GM23338 (cell line): ENCODE data around the gene ARRDC1.

Experiments used
- CREB1 ChIP-seq: fragments of 250-450 bp; sonication (Bioruptor Pico); IDR thresholded peaks from 2 replicates; pipeline ENCODE4 v1.5.0; 2020; ENCODE audit warnings: low read depth, mild to moderate bottlenecking, moderate library complexity
- CTCF ChIP-seq, 2 experiments: fragments of 200-600 bp in 1 of 2; sonication (generic) in 1 of 2; conservative IDR thresholded peaks; 2 replicates each; pipeline versions ENCODE4 v1.5.1 to v1.6.1; 2016 to 2017; ENCODE audit warnings: antibody characterized with exemption in 2 of 2, low read depth in 2 of 2, mild to moderate bottlenecking in 2 of 2, moderate library complexity in 1 of 2
- ETS1 ChIP-seq: IDR thresholded peaks from 2 replicates; pipeline ENCODE4 v1.6.1; 2016; ENCODE audit warnings: antibody characterized with exemption
- EZH2 ChIP-seq: fragments of 200-600 bp; sonication (generic); IDR thresholded peaks from one replicate; pipeline ENCODE4 v1.8.0; 2017; ENCODE audit warnings: antibody characterized with exemption, mild to moderate bottlenecking, low read depth; ENCODE audit not compliant: unreplicated experiment
- EZH2phosphoT487 ChIP-seq: fragments of 200-600 bp; sonication (generic); IDR thresholded peaks from one replicate; pipeline ENCODE4 v1.8.1; 2018; ENCODE audit warnings: antibody characterized with exemption; ENCODE audit not compliant: unreplicated experiment
- JUNB ChIP-seq: IDR thresholded peaks from one replicate; pipeline ENCODE4 v1.6.1; 2016; ENCODE audit warnings: antibody characterized with exemption; ENCODE audit not compliant: unreplicated experiment
- NANOG ChIP-seq: IDR thresholded peaks from 2 replicates; pipeline ENCODE4 v1.6.1; 2016; ENCODE audit warnings: antibody characterized with exemption, borderline replicate concordance
- POLR2AphosphoS5 ChIP-seq: IDR thresholded peaks from 2 replicates; pipeline ENCODE4 v1.6.1; 2016; ENCODE audit warnings: antibody characterized with exemption, low read depth
- REST ChIP-seq: IDR thresholded peaks from one replicate; pipeline ENCODE4 v1.6.1; 2018; ENCODE audit warnings: antibody characterized with exemption; ENCODE audit not compliant: unreplicated experiment
- STAT1 ChIP-seq: IDR thresholded peaks from one replicate; pipeline ENCODE4 v1.6.1; 2016; ENCODE audit warnings: antibody characterized with exemption; ENCODE audit not compliant: unreplicated experiment
- ZNF114 ChIP-seq: fragments of 250-450 bp; sonication (Bioruptor Pico); IDR thresholded peaks from 2 replicates; pipeline ENCODE4 v1.5.0; 2020; ENCODE audit warnings: mild to moderate bottlenecking, moderate library complexity
- ZNF331 ChIP-seq: fragments of 250-450 bp; sonication (Bioruptor Pico); IDR thresholded peaks from 2 replicates; pipeline ENCODE4 v1.5.0; 2020; ENCODE audit warnings: low read depth, mild to moderate bottlenecking, moderate library complexity
- ZNF462 ChIP-seq: fragments of 250-450 bp; sonication (Bioruptor Pico); IDR thresholded peaks from 2 replicates; pipeline ENCODE4 v1.5.0; 2020; ENCODE audit warnings: mild to moderate bottlenecking, moderate library complexity

GRCh38 chr9:137630126-137630525 is 24.6 kb downstream of the ARRDC1 start:
- TF ChIP-seq CTCF (conservative IDR thresholded peaks at IDR 0.05; ENCODE audit: low read depth in 2 of 2) (no peak), EZH2 (no peak), NANOG (no peak), CREB1 (CRISPR knock-in tag) (no peak), REST (no peak), ZNF114 (CRISPR knock-in tag) (no peak), EZH2phosphoT487 (no peak), POLR2AphosphoS5 (no peak), JUNB (no peak), ZNF462 (CRISPR knock-in tag) (no peak), ETS1 (no peak), STAT1 (no peak), ZNF331 (CRISPR knock-in tag) (no peak)
